Measurements from ENCODE around the gene CRTAC1.

DNA sequence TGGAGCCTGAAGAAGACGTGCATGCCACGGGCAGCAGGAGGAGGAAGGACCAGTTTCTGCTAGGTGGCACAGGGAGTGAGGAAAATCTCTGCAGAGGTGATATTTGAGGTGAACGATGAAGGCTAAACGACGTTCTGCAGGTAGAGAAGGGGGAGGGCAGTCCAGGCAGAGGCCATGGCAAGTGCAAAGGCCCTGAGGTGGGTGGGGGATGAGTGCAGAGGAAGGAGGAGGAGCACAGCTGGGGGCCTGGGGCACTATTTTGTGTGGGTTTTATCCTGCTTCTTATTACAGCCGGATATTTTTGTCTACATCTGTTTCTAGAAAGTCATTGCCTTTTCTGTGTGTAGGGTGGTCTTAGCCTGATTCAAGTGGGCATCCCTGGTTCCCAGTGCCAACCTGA, 123.2 kb downstream of the CRTAC1 start:
- TF ChIP-seq, protein P1, sequence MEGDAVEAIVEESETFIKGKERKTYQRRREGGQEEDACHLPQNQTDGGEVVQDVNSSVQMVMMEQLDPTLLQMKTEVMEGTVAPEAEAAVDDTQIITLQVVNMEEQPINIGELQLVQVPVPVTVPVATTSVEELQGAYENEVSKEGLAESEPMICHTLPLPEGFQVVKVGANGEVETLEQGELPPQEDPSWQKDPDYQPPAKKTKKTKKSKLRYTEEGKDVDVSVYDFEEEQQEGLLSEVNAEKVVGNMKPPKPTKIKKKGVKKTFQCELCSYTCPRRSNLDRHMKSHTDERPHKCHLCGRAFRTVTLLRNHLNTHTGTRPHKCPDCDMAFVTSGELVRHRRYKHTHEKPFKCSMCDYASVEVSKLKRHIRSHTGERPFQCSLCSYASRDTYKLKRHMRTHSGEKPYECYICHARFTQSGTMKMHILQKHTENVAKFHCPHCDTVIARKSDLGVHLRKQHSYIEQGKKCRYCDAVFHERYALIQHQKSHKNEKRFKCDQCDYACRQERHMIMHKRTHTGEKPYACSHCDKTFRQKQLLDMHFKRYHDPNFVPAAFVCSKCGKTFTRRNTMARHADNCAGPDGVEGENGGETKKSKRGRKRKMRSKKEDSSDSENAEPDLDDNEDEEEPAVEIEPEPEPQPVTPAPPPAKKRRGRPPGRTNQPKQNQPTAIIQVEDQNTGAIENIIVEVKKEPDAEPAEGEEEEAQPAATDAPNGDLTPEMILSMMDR (conservative IDR thresholded peaks at IDR 0.05): no peak
- TF ChIP-seq ZFX (IDR thresholded peaks at IDR 0.05): no peak
